GM23338 (cell line): ENCODE data around the gene SPTBN4. TPM values are rescaled to one million over a fixed set of nuclear protein-coding genes. Genes with fewer than 3 reads are reported as not detected.

Experiments
- ATAC-seq: fragments of 200-7000 bp; cut with Tn5 transposase; 3 replicates; pipeline ENCODE4 v1.9.1; 2020
- DNase-seq: peaks from one replicate; pipeline ENCODE4 v3.0.0-alpha.2; 2015; ENCODE audit warnings: low spot score
- H2AFZ ChIP-seq: fragments of 200-600 bp; sonication (generic); 2 replicates; pipeline ENCODE4 v1.8.0; 2016; ENCODE audit warnings: antibody characterized with exemption, mild to moderate bottlenecking, moderate library complexity
- H3F3A ChIP-seq: fragments of 200-600 bp; sonication (generic); replicated peaks from 2 replicates; pipeline ENCODE4 v1.8.0; 2017; ENCODE audit warnings: antibody characterized with exemption, mixed run types, low read depth
- H3K27ac ChIP-seq: fragments of 200-600 bp; sonication (generic); 2 replicates; pipeline ENCODE4 v1.6.1; 2016; ENCODE audit warnings: low read depth
- H3K27me3 ChIP-seq: fragments of 200-600 bp; sonication (generic); 2 replicates; pipeline ENCODE4 v1.8.0; 2016; ENCODE audit warnings: mild to moderate bottlenecking, mixed run types, moderate library complexity; ENCODE audit not compliant: insufficient read depth
- H3K36me3 ChIP-seq: fragments of 200-600 bp; sonication (generic); 2 replicates; pipeline ENCODE4 v1.8.0; 2016; ENCODE audit warnings: mild to moderate bottlenecking; ENCODE audit not compliant: insufficient read depth
- H3K4me1 ChIP-seq: fragments of 200-600 bp; sonication (generic); 2 replicates; pipeline ENCODE4 v1.8.0; 2016; ENCODE audit warnings: mild to moderate bottlenecking, moderate library complexity; ENCODE audit not compliant: insufficient read depth
- H3K4me2 ChIP-seq: fragments of 200-600 bp; sonication (generic); 2 replicates; pipeline ENCODE4 v1.7.1; 2017; ENCODE audit warnings: mixed run types
- H3K4me3 ChIP-seq: fragments of 200-600 bp; sonication (generic); 2 replicates; pipeline ENCODE4 v1.6.1; 2016; ENCODE audit warnings: mixed run types
- H3K79me2 ChIP-seq: fragments of 200-600 bp; sonication (generic); replicated peaks from 2 replicates; pipeline ENCODE4 v1.8.0; 2017; ENCODE audit warnings: mild to moderate bottlenecking; ENCODE audit not compliant: insufficient read depth
- H3K9me2 ChIP-seq: fragments of 200-600 bp; sonication (generic); 2 replicates; pipeline ENCODE4 v1.8.0; 2017; ENCODE audit not compliant: insufficient read depth
- H4K20me1 ChIP-seq: fragments of 200-600 bp; sonication (generic); replicated peaks from 2 replicates; pipeline ENCODE4 v1.8.0; 2017; ENCODE audit warnings: mild to moderate bottlenecking; ENCODE audit not compliant: insufficient read depth
- H3K27ac Mint-ChIP-seq: 2 replicates; pipeline ENCODE4 v1.8.0; 2020; ENCODE audit warnings: inconsistent platforms, mild to moderate bottlenecking, moderate library complexity, mixed read lengths
- H3K27me3 Mint-ChIP-seq: 3 replicates; pipeline ENCODE4 v1.8.0; 2022; ENCODE audit warnings: low read depth, mild to moderate bottlenecking, moderate library complexity, mixed read lengths, inconsistent platforms; ENCODE audit not compliant: insufficient read depth, poor library complexity
- H3K36me3 Mint-ChIP-seq: 3 replicates; pipeline ENCODE4 v1.8.0; 2021; ENCODE audit warnings: low read depth, mild to moderate bottlenecking, inconsistent platforms, moderate library complexity, mixed read lengths
- H3K4me1 Mint-ChIP-seq: 3 replicates; pipeline ENCODE4 v1.8.0; 2020; ENCODE audit warnings: mild to moderate bottlenecking, inconsistent platforms, mixed read lengths
- H3K4me3 Mint-ChIP-seq: 3 replicates; pipeline ENCODE4 v1.8.0; 2021; ENCODE audit warnings: moderate library complexity, mild to moderate bottlenecking, inconsistent platforms, mixed read lengths
- H3K9me3 Mint-ChIP-seq: 3 replicates; pipeline ENCODE4 v1.8.0; 2020; ENCODE audit warnings: moderate library complexity, mild to moderate bottlenecking, inconsistent platforms, mixed read lengths
- CREB1 ChIP-seq: fragments of 250-450 bp; sonication (Bioruptor Pico); IDR thresholded peaks from 2 replicates; pipeline ENCODE4 v1.5.0; 2020; ENCODE audit warnings: low read depth, mild to moderate bottlenecking, moderate library complexity
- CTCF ChIP-seq, 2 experiments: fragments of 200-600 bp in 1 of 2; sonication (generic) in 1 of 2; conservative IDR thresholded peaks; 2 replicates each; pipeline versions ENCODE4 v1.5.1 to v1.6.1; 2016 to 2017; ENCODE audit warnings: antibody characterized with exemption in 2 of 2, low read depth in 2 of 2, mild to moderate bottlenecking in 2 of 2, moderate library complexity in 1 of 2
- ETS1 ChIP-seq: IDR thresholded peaks from 2 replicates; pipeline ENCODE4 v1.6.1; 2016; ENCODE audit warnings: antibody characterized with exemption
- EZH2 ChIP-seq: fragments of 200-600 bp; sonication (generic); IDR thresholded peaks from one replicate; pipeline ENCODE4 v1.8.0; 2017; ENCODE audit warnings: antibody characterized with exemption, mild to moderate bottlenecking, low read depth; ENCODE audit not compliant: unreplicated experiment
- EZH2phosphoT487 ChIP-seq: fragments of 200-600 bp; sonication (generic); IDR thresholded peaks from one replicate; pipeline ENCODE4 v1.8.1; 2018; ENCODE audit warnings: antibody characterized with exemption; ENCODE audit not compliant: unreplicated experiment
- JUNB ChIP-seq: IDR thresholded peaks from one replicate; pipeline ENCODE4 v1.6.1; 2016; ENCODE audit warnings: antibody characterized with exemption; ENCODE audit not compliant: unreplicated experiment
- NANOG ChIP-seq: IDR thresholded peaks from 2 replicates; pipeline ENCODE4 v1.6.1; 2016; ENCODE audit warnings: antibody characterized with exemption, borderline replicate concordance
- POLR2AphosphoS5 ChIP-seq: IDR thresholded peaks from 2 replicates; pipeline ENCODE4 v1.6.1; 2016; ENCODE audit warnings: antibody characterized with exemption, low read depth
- REST ChIP-seq: IDR thresholded peaks from one replicate; pipeline ENCODE4 v1.6.1; 2018; ENCODE audit warnings: antibody characterized with exemption; ENCODE audit not compliant: unreplicated experiment
- STAT1 ChIP-seq: IDR thresholded peaks from one replicate; pipeline ENCODE4 v1.6.1; 2016; ENCODE audit warnings: antibody characterized with exemption; ENCODE audit not compliant: unreplicated experiment
- ZNF114 ChIP-seq: fragments of 250-450 bp; sonication (Bioruptor Pico); IDR thresholded peaks from 2 replicates; pipeline ENCODE4 v1.5.0; 2020; ENCODE audit warnings: mild to moderate bottlenecking, moderate library complexity
- ZNF331 ChIP-seq: fragments of 250-450 bp; sonication (Bioruptor Pico); IDR thresholded peaks from 2 replicates; pipeline ENCODE4 v1.5.0; 2020; ENCODE audit warnings: low read depth, mild to moderate bottlenecking, moderate library complexity
- ZNF462 ChIP-seq: fragments of 250-450 bp; sonication (Bioruptor Pico); IDR thresholded peaks from 2 replicates; pipeline ENCODE4 v1.5.0; 2020; ENCODE audit warnings: mild to moderate bottlenecking, moderate library complexity
- polyA plus RNA-seq: library from polyadenylated mRNA; unstranded; fragments of >200 nt; fragmentation: Nextera tagmentation; extraction: Ambion mirVana; gene quantifications from 2 replicates; pipeline ENCODE4 v1.2.1, GENCODE V29; 2016
- total RNA-seq: library from RNA; depleted of rRNA; stranded (reverse); fragments of >200 nt; shearing (Covaris generic); gene quantifications from 2 replicates; pipeline ENCODE4 v1.2.3, GENCODE V29; 2014

The SPTBN4 gene
- total and polyA plus RNA-seq, 2 experiments from 2014 or later: 1.6 to 2.3 TPM

GRCh38 chr19:40610396-40611064, 143.7 kb downstream of the SPTBN4 start:
- Histone ChIP-seq H3K4me2 (peak overlapping the region; percentile 95), H3K9me2 (no peaks in the 10 kb centered on the region), H3K27me3 (peaks cover 67% of the 10 kb centered on the region), H2AFZ (no peak overlapping the region; the same call in 1 of the 2 replicates), H4K20me1 (peaks cover 3% of the 10 kb centered on the region), H3K79me2 (no peaks in the 10 kb centered on the region), H3K4me3 (peak overlapping the region; percentile 68), H3K27ac (no peak overlapping the region), H3F3A (peaks cover 24% of the 10 kb centered on the region), H3K4me1 (peaks cover 16% of the 10 kb centered on the region; the same call in 1 of the 2 replicates), H3K36me3 (no peaks in the 10 kb centered on the region)
- DNase-seq: peak; percentile 42
- no peak for TF ChIP-seq REST
- no peak for TF ChIP-seq ZNF114 (CRISPR knock-in tag)
- no peak for TF ChIP-seq NANOG
- TF ChIP-seq ETS1: no peak
- TF ChIP-seq EZH2phosphoT487: no peak
- no peak for TF ChIP-seq CREB1
- no peak for TF ChIP-seq EZH2
- TF ChIP-seq STAT1: no peak
- TF ChIP-seq CTCF (conservative IDR thresholded peaks at IDR 0.05; ENCODE audit: low read depth in 2 of 2): no peak
- TF ChIP-seq POLR2AphosphoS5: no peak
- no peak for TF ChIP-seq ZNF462 (CRISPR knock-in tag)
- no peak for TF ChIP-seq JUNB
- no peak for TF ChIP-seq ZNF331
- H3K27me3 Mint-ChIP-seq: peaks cover 75% of the 10 kb centered on the region
- peaks cover 7% of the 10 kb centered on the region; the same call in 2 of the 3 replicates for H3K36me3 Mint-ChIP-seq
- no peak overlapping the region for H3K27ac Mint-ChIP-seq
- peaks cover 44% of the 10 kb centered on the region for H3K4me1 Mint-ChIP-seq
- ATAC-seq: peak; percentile 0; the same call in 2 of the 3 replicates
- H3K9me3 Mint-ChIP-seq: no peaks in the 10 kb centered on the region; the same call in none of the 3 replicates
- H3K4me3 Mint-ChIP-seq: peak overlapping the region; percentile 80
